GM23338 (cell line): ENCODE measurements around the gene EXTL1. TPM values are rescaled to one million over a fixed set of nuclear protein-coding genes. Genes with fewer than 3 reads are reported as not detected.

Experiments used
- ATAC-seq: fragments of 200-7000 bp; cut with Tn5 transposase; 3 replicates; pipeline ENCODE4 v1.9.1; 2020
- DNase-seq: peaks from one replicate; pipeline ENCODE4 v3.0.0-alpha.2; 2015; ENCODE audit warnings: low spot score
- H2AFZ ChIP-seq: fragments of 200-600 bp; sonication (generic); 2 replicates; pipeline ENCODE4 v1.8.0; 2016; ENCODE audit warnings: antibody characterized with exemption, mild to moderate bottlenecking, moderate library complexity
- H3F3A ChIP-seq: fragments of 200-600 bp; sonication (generic); replicated peaks from 2 replicates; pipeline ENCODE4 v1.8.0; 2017; ENCODE audit warnings: antibody characterized with exemption, mixed run types, low read depth
- H3K27ac ChIP-seq: fragments of 200-600 bp; sonication (generic); 2 replicates; pipeline ENCODE4 v1.6.1; 2016; ENCODE audit warnings: low read depth
- H3K27me3 ChIP-seq: fragments of 200-600 bp; sonication (generic); 2 replicates; pipeline ENCODE4 v1.8.0; 2016; ENCODE audit warnings: mild to moderate bottlenecking, mixed run types, moderate library complexity; ENCODE audit not compliant: insufficient read depth
- H3K36me3 ChIP-seq: fragments of 200-600 bp; sonication (generic); 2 replicates; pipeline ENCODE4 v1.8.0; 2016; ENCODE audit warnings: mild to moderate bottlenecking; ENCODE audit not compliant: insufficient read depth
- H3K4me1 ChIP-seq: fragments of 200-600 bp; sonication (generic); 2 replicates; pipeline ENCODE4 v1.8.0; 2016; ENCODE audit warnings: mild to moderate bottlenecking, moderate library complexity; ENCODE audit not compliant: insufficient read depth
- H3K4me2 ChIP-seq: fragments of 200-600 bp; sonication (generic); 2 replicates; pipeline ENCODE4 v1.7.1; 2017; ENCODE audit warnings: mixed run types
- H3K4me3 ChIP-seq: fragments of 200-600 bp; sonication (generic); 2 replicates; pipeline ENCODE4 v1.6.1; 2016; ENCODE audit warnings: mixed run types
- H3K79me2 ChIP-seq: fragments of 200-600 bp; sonication (generic); replicated peaks from 2 replicates; pipeline ENCODE4 v1.8.0; 2017; ENCODE audit warnings: mild to moderate bottlenecking; ENCODE audit not compliant: insufficient read depth
- H3K9me2 ChIP-seq: fragments of 200-600 bp; sonication (generic); 2 replicates; pipeline ENCODE4 v1.8.0; 2017; ENCODE audit not compliant: insufficient read depth
- H4K20me1 ChIP-seq: fragments of 200-600 bp; sonication (generic); replicated peaks from 2 replicates; pipeline ENCODE4 v1.8.0; 2017; ENCODE audit warnings: mild to moderate bottlenecking; ENCODE audit not compliant: insufficient read depth
- H3K27ac Mint-ChIP-seq: 2 replicates; pipeline ENCODE4 v1.8.0; 2020; ENCODE audit warnings: inconsistent platforms, mild to moderate bottlenecking, moderate library complexity, mixed read lengths
- H3K27me3 Mint-ChIP-seq: 3 replicates; pipeline ENCODE4 v1.8.0; 2022; ENCODE audit warnings: low read depth, mild to moderate bottlenecking, moderate library complexity, mixed read lengths, inconsistent platforms; ENCODE audit not compliant: insufficient read depth, poor library complexity
- H3K36me3 Mint-ChIP-seq: 3 replicates; pipeline ENCODE4 v1.8.0; 2021; ENCODE audit warnings: low read depth, mild to moderate bottlenecking, inconsistent platforms, moderate library complexity, mixed read lengths
- H3K4me1 Mint-ChIP-seq: 3 replicates; pipeline ENCODE4 v1.8.0; 2020; ENCODE audit warnings: mild to moderate bottlenecking, inconsistent platforms, mixed read lengths
- H3K4me3 Mint-ChIP-seq: 3 replicates; pipeline ENCODE4 v1.8.0; 2021; ENCODE audit warnings: moderate library complexity, mild to moderate bottlenecking, inconsistent platforms, mixed read lengths
- H3K9me3 Mint-ChIP-seq: 3 replicates; pipeline ENCODE4 v1.8.0; 2020; ENCODE audit warnings: moderate library complexity, mild to moderate bottlenecking, inconsistent platforms, mixed read lengths
- POLR2AphosphoS5 ChIP-seq: IDR thresholded peaks from 2 replicates; pipeline ENCODE4 v1.6.1; 2016; ENCODE audit warnings: antibody characterized with exemption, low read depth
- ZNF114 ChIP-seq: fragments of 250-450 bp; sonication (Bioruptor Pico); IDR thresholded peaks from 2 replicates; pipeline ENCODE4 v1.5.0; 2020; ENCODE audit warnings: mild to moderate bottlenecking, moderate library complexity
- ZNF331 ChIP-seq: fragments of 250-450 bp; sonication (Bioruptor Pico); IDR thresholded peaks from 2 replicates; pipeline ENCODE4 v1.5.0; 2020; ENCODE audit warnings: low read depth, mild to moderate bottlenecking, moderate library complexity
- polyA plus RNA-seq: library from polyadenylated mRNA; unstranded; fragments of >200 nt; fragmentation: Nextera tagmentation; extraction: Ambion mirVana; gene quantifications from 2 replicates; pipeline ENCODE4 v1.2.1, GENCODE V29; 2016
- total RNA-seq: library from RNA; depleted of rRNA; stranded (reverse); fragments of >200 nt; shearing (Covaris generic); gene quantifications from 2 replicates; pipeline ENCODE4 v1.2.3, GENCODE V29; 2014
- TF ChIP-seq, protein P1 (sequence below): fragments of 250-450 bp; sonication (Bioruptor Pico); IDR thresholded peaks from 2 replicates; pipeline ENCODE4 v1.5.0; 2020; ENCODE audit warnings: mild to moderate bottlenecking, moderate library complexity

The EXTL1 gene
- total and polyA plus RNA-seq, 2 experiments from 2014 or later: 0.37 to 1.2 TPM

DNA sequence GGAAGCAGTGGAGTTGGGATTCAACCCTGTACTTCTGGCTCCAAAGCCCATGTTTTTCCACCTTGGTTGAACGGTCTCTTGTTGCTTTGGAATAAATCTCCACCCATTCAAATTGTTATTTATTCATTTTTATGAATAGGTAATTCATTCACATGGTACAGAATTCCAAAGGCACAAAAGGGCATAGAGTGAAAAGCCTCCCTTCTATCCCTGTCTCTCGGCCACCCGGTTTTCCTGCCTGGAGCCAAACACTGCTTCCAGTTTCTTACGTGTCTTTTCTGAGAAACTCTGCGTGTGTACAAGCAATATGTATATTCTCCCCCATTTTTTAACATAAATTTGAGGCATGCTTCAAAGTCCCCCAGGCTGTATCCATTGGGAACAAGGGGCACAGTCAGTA lies 3.9 kb downstream of the EXTL1 start (continued):
- TF ChIP-seq, protein P1, sequence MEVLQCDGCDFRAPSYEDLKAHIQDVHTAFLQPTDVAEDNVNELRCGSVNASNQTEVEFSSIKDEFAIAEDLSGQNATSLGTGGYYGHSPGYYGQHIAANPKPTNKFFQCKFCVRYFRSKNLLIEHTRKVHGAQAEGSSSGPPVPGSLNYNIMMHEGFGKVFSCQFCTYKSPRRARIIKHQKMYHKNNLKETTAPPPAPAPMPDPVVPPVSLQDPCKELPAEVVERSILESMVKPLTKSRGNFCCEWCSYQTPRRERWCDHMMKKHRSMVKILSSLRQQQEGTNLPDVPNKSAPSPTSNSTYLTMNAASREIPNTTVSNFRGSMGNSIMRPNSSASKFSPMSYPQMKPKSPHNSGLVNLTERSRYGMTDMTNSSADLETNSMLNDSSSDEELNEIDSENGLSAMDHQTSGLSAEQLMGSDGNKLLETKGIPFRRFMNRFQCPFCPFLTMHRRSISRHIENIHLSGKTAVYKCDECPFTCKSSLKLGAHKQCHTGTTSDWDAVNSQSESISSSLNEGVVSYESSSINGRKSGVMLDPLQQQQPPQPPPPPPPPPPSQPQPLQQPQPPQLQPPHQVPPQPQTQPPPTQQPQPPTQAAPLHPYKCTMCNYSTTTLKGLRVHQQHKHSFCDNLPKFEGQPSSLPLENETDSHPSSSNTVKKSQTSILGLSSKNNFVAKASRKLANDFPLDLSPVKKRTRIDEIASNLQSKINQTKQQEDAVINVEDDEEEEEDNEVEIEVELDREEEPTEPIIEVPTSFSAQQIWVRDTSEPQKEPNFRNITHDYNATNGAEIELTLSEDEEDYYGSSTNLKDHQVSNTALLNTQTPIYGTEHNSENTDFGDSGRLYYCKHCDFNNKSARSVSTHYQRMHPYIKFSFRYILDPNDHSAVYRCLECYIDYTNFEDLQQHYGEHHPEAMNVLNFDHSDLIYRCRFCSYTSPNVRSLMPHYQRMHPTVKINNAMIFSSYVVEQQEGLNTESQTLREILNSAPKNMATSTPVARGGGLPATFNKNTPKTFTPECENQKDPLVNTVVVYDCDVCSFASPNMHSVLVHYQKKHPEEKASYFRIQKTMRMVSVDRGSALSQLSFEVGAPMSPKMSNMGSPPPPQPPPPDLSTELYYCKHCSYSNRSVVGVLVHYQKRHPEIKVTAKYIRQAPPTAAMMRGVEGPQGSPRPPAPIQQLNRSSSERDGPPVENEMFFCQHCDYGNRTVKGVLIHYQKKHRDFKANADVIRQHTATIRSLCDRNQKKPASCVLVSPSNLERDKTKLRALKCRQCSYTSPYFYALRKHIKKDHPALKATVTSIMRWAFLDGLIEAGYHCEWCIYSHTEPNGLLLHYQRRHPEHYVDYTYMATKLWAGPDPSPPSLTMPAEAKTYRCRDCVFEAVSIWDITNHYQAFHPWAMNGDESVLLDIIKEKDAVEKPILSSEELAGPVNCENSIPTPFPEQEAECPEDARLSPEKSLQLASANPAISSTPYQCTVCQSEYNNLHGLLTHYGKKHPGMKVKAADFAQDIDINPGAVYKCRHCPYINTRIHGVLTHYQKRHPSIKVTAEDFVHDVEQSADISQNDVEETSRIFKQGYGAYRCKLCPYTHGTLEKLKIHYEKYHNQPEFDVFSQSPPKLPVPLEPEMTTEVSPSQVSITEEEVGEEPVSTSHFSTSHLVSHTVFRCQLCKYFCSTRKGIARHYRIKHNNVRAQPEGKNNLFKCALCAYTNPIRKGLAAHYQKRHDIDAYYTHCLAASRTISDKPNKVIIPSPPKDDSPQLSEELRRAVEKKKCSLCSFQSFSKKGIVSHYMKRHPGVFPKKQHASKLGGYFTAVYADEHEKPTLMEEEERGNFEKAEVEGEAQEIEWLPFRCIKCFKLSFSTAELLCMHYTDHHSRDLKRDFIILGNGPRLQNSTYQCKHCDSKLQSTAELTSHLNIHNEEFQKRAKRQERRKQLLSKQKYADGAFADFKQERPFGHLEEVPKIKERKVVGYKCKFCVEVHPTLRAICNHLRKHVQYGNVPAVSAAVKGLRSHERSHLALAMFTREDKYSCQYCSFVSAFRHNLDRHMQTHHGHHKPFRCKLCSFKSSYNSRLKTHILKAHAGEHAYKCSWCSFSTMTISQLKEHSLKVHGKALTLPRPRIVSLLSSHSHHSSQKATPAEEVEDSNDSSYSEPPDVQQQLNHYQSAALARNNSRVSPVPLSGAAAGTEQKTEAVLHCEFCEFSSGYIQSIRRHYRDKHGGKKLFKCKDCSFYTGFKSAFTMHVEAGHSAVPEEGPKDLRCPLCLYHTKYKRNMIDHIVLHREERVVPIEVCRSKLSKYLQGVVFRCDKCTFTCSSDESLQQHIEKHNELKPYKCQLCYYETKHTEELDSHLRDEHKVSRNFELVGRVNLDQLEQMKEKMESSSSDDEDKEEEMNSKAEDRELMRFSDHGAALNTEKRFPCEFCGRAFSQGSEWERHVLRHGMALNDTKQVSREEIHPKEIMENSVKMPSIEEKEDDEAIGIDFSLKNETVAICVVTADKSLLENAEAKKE (CRISPR knock-in tag): no peak
- no peak for TF ChIP-seq ZNF114 (CRISPR knock-in tag)
- TF ChIP-seq POLR2AphosphoS5: no peak

DNA sequence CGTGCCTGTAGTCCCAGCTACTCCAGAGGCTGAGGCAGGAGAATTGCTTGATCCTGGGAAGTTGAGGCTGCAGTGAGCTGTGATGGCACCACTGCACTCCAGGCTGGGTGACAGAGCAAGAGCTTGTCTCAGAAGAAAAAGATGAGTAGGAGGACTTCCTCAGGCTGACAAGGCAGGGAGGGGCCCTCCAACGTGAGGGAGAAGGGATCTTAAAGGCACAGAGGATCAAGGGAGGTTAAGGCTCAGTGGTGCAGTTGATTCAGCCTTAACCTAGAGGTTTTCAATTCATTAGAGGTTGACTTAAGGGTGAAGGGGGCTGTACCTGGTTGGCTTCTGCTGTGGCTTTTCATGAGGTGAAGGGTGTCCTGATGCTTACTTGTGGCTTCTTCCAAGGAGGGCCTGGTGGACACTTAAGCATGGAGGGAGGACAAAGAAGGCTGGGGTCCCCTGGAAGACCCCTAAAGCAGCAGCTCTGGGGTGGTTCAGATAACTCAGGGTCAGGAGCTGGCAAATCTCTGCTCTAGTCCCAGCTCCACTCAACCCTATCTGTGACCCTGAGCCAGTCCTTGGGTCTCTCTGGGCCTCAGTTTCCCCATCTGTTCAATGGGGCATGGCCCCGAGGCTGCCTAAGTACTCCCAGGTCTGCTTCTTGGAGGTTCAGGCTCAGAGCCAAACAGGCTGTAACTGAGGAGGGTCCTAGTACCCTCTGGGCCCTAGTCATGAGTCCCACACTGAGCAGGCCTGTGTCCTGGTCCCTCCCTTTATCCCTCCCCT lies 6.3 kb downstream of the EXTL1 start:
- H3K4me3 ChIP-seq: no peak overlapping the region
- no peak for TF ChIP-seq ZNF331
- H2AFZ ChIP-seq: no peak overlapping the region
- H3K9me3 Mint-ChIP-seq: no peaks in the 10 kb centered on the region
- no peak overlapping the region for H3K4me3 Mint-ChIP-seq
- H3K4me1 Mint-ChIP-seq: 0 out of 3 replicates have a peak, but pooled peaks cover 2% of the 10 kb centered on the region
- H3K9me2 ChIP-seq: no peaks in the 10 kb centered on the region
- H3K36me3 Mint-ChIP-seq: no peaks in the 10 kb centered on the region
- no peaks in the 10 kb centered on the region for H3K4me1 ChIP-seq
- no peak overlapping the region for H3K27ac Mint-ChIP-seq
- no peaks in the 10 kb centered on the region for H3F3A ChIP-seq
- no peaks in the 10 kb centered on the region; the same call in 1 of the 2 replicates for H3K27me3 ChIP-seq
- H3K79me2 ChIP-seq: no peaks in the 10 kb centered on the region
- no peaks in the 10 kb centered on the region for H3K36me3 ChIP-seq
- no peak overlapping the region for H3K4me2 ChIP-seq
- no peak for ATAC-seq
- no peak overlapping the region for H3K27ac ChIP-seq
- H4K20me1 ChIP-seq: no peaks in the 10 kb centered on the region
- no peak for DNase-seq
- peaks cover 7% of the 10 kb centered on the region for H3K27me3 Mint-ChIP-seq
